Suppressor macrophage treated with lipopolysaccharide for 4 hours (primary cell): ENCODE measurements around the gene LRGUK.

Source experiments
- DNase-seq: peaks from one replicate; pipeline ENCODE4 v3.0.0-alpha.2; 2020

Gene LRGUK

DNA sequence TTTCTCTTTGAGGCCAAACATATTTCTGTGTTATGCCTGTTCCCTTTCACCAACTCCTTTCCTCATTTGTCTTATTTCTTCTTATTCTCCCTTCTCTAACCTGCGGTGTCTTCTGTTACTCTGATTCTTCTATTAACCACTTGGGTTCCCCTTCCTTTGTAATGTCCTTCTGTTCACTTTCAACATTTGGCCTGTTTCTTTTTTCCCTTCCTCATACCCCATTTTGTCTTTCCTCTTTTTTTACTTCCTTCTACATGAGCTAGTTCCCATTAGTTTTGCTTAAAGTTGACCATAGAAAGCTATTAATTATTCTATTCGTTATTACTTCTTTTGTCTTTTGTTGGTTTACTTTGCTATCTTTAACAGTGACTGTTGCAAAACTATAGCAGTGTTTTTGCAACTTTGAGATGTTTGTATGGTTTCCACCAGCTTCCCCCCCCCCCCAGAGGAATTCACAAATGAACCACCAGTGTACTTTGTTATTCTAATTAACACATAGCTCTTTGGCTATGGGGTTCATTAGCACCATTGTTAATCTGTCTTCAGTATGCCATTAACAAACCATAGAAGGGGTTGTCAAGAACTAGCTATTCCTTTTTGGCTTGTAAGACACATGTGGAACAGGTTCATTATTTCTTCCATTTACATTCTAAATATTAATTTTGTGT is 2.9 kb downstream of the LRGUK start:
- peak; percentile 12 for DNase-seq

DNA sequence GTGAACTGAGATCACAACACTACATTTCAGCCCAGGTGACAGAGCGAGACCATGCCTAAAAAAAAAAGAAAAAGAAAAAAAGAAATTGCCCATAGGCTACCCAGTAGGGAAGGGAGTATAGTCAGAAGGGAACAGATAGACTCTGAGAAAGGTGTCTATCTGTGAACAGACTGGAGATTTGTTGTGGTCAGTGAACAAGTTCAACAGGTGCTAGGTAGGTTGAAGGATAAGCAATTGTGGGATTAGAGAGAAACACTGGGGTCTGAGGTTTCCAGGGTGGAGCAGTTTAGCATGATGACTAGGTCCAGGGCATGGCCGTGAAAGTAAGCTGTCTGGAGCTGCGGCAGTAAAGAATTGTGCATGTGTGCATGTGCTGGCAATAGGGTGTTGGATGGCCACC is 6.9 kb downstream of the LRGUK start:
- no peak for DNase-seq

DNA sequence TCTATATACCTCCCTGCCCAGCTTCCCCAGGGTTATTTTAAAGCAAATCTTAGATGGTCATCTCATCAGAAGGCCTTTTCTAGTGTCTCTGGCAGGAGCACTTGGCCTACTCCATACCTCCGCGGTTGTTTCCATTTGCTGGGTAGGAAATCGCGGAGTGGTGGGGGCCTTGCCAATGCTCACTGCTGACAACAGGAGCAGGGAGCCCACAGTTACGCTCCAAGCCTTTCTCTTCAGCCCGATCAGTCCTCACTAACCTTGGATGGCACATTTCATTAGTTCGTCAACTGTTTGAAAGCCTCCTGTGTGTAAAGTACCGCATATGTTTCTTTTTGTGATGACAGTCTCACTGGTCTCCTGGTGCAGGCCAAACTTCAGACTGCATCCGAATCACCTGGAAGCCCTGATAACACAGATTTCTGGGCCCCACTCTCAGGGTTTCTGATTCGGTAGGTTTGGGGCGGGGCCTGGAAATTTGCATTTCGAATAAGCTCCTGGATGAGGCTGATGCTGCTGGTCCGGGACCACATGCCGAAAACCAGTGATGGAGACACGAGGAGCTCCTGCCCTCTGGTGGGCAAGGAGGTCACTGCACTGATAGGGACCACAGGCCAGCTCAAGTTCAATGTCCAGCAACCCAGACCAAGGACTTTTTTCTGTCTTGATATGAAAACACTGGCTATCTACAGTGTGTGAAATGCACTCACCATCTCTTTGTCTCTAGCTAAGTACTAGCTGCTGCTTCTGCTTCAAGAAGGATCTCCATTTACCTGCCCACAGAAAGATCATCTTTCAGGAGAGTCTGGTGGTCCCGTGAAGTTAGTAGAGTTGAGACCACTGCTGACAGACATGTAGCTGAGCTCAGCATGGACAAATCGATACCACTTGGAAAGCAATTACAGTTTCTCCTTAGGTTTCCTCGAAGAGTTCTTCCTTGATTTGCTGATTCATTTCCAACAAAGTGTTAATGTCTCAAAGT is 14.0 kb downstream of the LRGUK start:
- peak; percentile 70 for DNase-seq

DNA sequence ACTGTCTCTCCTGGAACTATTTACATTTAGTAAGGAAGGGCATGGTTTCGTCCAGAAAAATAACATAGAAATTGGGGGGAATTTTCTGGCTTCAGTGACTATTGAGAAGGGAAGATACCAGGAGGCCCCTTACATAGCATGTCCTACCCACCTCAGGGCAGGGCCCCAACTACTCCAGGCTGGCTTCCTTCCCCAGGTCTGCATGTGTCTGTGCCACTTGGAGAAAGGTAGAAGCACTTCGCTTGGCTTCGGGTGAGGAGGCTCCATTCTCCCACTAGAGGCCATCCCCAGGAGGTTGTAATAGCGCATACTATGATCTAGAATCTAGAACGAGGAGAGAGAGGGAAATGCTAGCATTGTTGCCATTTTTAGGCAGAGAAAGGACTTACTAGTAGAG is 14.7 kb downstream of the LRGUK start:
- DNase-seq: no peak

DNA sequence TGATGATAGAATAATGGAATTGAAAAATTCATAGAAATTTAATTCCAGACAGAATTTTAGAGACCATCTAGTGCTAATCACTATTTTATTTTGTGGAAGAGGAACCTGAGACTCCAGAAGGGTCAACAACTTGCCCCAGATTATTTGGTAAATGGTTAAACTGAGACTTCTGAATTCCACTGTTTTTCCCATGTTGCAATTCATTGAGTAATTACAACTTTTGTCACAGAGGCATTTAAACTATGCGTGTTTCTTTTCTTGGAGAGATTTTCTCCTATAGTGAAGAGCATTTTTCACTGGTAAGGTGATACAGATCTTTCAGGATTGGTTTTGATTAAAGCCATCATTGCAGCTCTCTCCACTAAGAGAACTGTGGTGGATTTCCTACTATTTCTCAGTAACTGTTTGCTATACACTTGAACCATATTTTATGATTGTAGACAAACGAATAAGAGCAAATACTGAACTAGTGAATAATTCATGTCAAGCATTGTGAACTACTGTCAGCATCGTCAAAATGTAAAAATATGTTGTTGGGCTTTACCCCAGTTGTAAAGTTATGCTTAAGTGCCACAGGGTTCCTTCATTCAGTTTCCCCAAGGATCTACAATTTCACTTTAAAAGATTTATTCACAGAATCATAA is 26.5 kb downstream of the LRGUK start:
- no peak for DNase-seq

DNA sequence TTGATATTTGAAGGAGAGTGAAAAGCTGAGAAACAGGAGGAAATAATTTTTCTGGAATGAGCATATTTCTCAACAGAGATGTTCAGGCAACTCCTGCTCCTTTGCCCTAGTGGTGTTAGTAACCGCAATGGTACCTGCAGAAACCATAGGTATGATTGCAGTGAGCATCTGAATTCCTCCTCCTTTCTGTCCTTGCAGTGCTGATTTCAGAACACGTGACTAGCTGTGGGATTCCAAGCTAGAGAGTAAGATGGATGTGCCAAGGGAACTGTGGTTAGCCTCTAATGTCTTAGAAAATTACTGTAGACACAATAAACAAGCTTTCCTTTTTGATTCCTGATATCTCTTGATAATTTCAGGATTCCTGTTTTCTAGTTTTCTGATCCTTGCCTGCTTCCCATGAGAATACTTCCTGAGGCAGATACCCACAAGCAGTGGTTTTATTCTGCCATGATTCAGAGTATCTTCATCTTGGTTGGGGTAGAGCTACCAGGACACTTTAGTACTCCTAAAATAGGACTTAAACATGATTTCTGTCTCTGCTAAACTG is 27.5 kb downstream of the LRGUK start:
- DNase-seq: no peak

DNA sequence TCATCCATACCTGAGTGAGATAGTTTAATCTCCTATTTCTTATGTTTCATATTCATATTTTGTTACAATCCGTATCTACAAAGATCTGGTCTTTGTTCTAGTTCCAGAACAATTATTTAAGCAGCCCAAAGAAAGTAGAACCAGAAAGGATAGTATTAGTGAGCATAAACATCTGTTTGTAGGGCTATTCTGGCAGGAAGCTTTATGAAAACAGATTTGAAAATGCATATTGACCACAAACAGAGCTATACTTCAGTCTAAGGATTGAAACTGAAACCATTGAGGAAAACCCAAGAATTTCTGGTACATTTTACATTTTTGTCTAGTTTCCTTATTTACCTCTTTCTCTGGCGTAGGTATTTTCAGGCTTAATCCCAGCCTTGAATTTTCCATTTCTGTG is 28.1 kb downstream of the LRGUK start:
- no peak for DNase-seq

DNA sequence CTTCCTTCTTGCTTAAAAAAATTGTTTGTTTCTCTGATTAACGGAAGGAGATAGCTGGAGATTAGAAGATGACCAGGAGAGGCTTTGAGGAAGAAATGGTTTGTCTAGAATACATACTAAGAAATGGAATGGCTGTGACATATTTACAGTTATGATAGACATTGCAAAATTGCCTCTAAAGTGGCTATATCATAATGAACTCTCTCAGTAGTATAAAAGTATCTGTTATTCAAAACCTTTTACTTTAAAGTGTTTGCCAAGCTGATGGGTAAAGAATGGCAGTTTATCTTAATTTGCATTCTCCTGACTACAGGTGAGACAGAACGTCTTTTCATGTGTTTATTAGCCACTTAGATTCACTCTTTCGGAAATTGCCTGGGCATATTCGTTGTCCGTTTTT is 28.7 kb downstream of the LRGUK start:
- no peak for DNase-seq

DNA sequence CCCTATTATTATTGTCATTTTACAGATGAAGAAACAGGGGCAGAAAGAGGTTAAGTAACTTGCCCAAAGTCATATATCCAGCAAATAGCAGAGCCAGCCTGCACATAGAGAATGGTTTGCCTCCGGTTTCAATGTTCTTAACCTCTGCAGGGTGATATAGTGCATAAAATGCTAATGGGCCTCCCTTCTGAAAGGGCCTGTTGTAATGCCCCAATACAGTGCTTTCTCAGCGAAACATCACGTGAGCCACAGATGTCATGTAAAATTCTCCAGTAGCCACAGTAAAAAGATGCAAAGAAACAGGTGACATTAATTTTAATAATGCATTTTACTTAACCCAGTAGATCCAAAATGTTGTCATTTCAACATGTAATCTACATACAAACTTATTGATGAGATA is 38.1 kb downstream of the LRGUK start:
- no peak for DNase-seq

DNA sequence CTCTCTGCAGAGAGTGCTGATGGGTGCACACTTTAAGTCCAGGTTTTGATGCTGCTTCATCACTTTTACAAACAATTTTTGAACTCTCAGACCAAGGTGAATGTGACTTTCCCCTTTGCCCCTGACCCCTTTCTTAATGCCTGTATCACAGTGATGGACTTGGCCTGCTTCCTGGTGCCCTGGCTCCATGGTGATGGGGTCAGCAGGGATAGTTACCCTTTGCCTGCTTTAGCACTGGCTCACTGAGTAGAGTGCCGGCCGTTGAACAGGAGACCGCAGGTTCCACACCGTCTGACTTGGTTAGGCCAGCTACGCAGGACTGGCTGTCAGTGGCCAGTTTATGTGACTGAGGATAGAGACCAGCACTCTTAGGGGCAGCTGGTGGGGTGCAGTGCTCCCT is 40.1 kb downstream of the LRGUK start:
- DNase-seq: no peak

DNA sequence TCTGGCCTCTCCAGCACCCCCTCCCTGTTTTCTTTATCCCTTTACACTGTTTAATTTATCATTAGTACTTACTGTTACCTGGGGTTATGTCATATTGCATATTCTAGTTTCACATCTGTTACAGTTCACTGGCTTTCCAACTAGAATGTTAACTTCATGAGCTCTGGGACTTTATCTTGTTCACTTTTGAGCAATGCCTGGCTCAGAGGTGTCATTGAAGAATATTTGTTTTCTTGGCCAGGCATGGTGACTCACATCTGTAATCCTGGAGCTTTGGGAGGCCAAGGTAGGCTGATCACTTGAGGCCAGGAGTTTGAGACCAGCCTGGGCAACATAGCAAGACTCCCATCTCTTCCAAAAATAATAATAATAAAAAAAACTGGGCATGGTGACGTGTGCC is 40.7 kb downstream of the LRGUK start:
- DNase-seq: no peak

DNA sequence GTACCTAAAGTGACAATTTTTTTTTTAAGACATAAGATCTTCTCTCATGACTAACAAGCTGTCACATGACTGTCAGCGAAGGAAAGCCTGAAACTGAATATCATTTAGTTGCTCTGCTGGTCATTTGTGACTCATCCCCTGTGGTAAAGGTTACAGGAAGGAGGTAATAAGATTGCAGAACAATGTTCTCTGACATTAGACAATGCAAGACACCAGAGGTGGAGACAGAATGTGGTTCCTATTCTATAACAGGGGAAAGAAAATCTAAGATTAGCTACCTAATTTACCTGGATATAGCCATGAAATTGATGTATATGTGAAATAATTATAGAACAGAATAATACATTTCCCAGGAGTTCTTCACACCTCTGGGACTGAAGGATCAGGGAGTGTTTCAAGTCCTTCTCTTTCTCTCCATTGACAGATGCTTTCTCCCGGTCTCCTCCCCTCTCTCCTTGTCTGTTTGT is 47.7 kb downstream of the LRGUK start:
- peak; percentile 93 for DNase-seq

DNA sequence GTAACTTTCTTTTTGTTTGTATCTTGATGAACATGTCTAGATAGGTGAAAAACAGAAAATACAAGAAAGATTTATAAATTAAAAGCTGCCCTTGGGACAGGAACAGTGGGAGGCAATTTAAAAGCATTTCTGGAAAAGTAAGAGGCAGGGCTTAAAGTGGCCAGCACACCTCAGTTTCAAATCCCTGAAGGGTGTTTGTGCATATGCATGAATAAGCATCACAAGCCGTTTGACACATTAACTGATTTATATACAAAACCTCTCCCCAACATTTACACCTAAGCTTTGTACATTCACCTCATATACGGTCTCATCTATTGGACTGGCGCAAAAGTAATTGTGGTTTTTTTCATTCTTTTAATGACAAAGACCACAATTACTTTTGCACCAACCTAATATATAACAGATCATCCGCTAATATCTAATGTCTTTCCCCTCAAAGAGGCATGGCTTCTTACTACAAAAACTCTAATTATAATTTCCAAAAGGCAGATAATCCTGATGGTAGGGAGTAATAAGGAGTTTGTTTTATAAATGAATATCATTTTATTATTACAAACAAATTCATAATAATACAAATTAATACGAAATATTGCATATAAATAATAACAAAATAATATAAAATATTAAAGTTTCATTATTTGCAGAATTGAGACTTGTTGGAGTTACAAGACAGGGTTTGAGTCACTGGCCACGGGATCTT is 48.3 kb downstream of the LRGUK start:
- no peak for DNase-seq

DNA sequence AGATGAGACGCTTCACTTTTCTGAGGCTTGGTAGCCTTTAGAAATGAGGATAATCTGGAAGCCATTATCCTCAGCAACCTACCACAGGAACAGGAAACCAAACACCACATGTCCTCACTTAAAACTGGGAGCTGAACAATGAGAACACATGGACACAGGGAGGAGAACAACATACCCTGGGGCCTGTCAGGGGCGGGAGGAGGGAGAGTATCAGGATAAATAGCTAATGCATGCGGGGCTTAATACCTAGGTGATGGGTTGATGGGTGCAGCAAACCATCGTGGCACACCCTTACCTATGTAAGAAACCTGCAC is 48.9 kb downstream of the LRGUK start:
- peak; percentile 12 for DNase-seq

DNA sequence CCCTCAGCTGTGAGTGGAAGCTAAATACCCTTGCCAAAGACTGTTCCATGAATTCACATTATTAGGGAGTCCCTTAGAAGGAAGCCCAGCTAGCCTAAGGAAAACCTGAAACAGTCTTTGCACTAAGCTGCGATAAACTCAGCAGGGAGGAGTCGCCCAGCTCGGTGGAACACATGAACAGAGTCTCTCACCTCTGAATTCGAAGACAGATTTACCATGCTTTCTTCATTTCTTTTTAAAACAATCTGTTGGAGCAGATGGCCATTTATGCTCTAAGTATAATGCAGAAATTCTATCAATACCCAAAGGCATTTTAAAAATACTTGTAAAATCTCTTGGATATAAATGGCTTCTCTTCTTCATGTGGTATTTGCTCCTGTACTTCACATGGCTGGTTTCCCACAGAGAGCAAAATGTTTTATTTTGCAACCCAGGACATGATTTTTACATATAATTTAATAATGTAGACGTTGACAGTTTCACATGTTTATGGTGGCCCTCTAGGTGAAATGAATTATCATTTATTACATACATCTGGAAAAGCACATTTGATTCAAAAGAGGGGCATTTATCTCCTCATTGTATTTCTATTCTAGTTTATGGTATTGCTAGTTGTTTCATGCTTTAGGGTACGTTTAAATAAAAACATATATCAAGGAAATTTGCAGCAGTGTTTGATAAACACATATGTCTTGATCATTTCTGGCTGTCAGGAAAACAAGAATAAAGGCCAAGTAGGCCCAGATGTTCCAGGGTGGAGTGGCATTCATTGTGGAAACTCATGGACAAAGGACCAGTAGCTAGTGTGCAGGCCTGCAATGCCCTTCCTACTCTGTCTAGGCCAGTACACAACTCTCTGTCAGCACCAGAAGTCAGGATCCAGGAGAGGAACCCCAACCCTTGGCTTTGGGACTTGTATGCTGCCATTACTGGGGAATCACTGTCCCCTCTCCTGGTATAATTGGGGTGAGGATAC is 52.2 kb downstream of the LRGUK start:
- DNase-seq: no peak

DNA sequence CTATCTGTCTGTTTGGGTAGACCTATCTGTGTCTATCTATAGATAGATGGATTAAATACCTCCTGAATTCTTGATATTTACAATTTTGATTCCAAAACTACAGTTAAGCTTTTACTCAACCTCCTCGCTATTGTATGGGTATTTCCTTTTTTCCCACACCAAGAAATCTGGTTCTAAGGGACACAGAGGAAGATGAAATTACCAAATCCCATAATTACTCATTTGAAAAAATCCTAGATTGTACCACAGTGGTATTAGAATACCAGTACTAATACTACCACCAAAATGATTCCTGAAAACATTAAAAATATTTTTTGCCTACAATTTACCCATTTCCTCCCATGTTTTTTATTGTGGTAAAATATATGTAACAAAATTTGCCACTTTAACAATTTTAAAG is 53.2 kb downstream of the LRGUK start:
- DNase-seq: no peak

DNA sequence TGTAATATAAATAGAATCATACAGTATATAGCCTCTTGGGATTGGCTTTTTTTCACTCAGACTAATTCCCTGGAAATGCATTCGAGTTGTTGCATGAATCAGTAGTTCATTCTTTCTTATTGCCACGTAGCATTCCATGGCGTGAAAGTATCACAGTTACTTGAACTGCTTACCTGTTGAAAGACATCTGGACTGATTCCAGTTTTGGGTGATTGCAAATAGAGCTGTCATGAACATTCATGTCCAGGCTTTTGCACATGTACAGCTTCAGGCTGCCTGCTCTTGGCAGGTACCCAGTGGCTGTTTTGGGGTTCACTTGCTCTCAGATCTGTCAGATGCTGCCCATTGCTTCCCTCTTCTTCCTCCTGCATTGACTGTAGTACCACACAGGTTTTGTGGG is 54.9 kb downstream of the LRGUK start:
- DNase-seq: no peak

DNA sequence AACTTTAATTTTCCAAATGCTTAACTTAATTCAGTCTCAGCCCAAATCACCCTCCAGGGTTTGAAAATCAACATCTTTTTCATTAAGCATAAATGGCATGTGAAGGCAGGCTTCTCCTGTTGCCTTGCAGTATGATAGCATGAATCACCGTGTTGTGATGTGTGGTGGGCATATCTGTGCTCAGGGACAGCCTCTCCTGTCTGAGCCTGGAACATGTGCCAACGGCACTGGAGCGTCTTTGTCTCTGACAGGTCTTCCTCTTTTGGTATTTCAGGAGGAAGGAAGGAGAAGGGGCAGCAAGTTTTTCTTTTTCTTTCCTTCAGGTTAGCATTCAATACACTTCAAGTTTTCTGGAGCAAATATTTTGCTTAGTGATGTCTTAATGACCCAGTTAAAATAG is 57.6 kb downstream of the LRGUK start:
- DNase-seq: peak; percentile 19

DNA sequence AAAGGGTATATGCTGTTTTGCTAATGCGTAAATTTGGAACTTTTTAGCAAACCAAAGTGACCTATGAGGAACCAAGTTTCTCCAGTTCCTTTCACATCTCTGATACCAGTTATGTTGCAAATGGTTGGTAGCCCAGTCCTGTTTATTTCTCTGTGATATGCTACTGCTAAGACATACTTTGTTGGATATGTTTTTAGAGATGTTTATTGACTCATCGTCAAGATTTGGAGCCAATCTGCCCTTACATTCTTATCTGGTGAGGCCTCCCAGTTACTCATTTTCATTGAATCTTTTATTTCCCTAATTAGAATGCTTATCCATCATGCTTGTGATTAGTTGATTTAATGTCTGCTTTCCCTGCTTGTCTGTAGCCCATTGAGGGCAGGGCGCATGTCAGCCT is 58.9 kb downstream of the LRGUK start:
- DNase-seq: no peak

DNA sequence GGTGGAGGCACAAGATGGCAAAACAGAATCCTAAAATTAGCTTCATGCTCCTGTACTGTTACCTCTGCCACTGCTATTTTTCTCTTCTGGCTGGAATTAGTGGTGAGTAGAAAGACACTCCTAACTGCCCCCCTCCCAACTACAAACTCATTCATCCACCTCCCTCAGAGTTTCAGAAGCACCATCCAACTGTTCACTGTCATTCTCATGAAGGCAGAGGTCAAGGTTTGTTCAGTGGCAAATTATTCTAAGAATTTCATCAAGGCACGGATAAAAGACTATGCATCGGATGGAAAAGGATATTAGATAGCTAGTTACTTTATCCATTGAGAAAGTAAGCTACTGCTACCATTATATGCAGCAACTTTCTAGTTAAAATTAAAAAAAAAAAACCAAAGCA is 59.7 kb downstream of the LRGUK start:
- no peak for DNase-seq

DNA sequence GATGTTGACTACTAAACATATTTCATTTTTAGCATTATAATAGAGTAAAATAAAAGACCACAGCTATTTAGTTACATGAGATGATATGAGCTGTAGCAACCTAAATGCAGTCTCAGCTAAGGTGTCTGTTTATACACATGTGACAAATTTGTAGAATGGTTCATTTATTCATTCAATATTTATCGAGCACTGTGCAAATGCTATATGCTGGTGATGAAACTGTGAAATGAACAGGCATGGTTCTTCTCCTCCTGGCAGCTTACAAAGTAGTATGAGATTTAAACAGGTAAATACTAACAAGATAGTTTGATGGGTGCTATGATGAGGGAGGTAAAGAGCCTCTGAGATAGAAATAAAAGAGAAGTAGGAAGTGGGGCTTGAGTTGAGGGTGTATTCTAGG is 60.8 kb downstream of the LRGUK start:
- no peak for DNase-seq

DNA sequence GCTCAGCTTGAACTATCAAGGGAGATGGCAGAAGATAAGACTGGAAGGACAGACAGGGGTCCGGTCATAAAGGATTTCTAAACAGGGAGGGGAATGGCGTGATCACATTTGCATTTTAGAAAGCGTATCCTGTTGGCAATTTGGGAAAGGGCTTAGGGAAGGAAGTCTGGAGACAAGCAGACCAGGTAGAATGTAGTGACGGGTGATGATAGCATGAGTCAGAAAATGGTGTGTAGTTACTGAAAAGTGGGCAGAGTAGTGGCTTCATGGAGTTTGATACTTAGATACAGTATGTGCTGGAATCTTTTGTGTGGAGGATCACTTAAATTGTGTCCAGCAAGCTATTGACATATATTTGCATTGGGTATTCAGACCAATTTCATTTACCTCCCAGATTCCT is 61.2 kb downstream of the LRGUK start:
- DNase-seq: no peak
